KMS-11 (cell line): ENCODE measurements around the gene EPHA6.
"Not testable (repeated sequence)": the region's sequence is repeated elsewhere in the genome, so short reads cannot be mapped to it uniquely, and the experiment has no call there.

Source experiments
- H2AFZ ChIP-seq: fragments of 200-600 bp; sonication (generic); 2 replicates; pipeline ENCODE4 v1.6.1; 2016; ENCODE audit warnings: antibody characterized with exemption, mixed run types, low read depth
- H3K27ac ChIP-seq: fragments of 200-600 bp; sonication (generic); 2 replicates; pipeline ENCODE4 v1.6.1; 2016; ENCODE audit warnings: mild to moderate bottlenecking, mixed run types
- H3K27me3 ChIP-seq: fragments of 200-600 bp; sonication (generic); 2 replicates; pipeline ENCODE4 v1.6.1; 2017; ENCODE audit warnings: mild to moderate bottlenecking, low read depth, mixed run types, moderate library complexity; ENCODE audit not compliant: insufficient read depth
- H3K36me3 ChIP-seq: fragments of 200-600 bp; sonication (generic); 2 replicates; pipeline ENCODE4 v1.6.1; 2017; ENCODE audit warnings: mild to moderate bottlenecking, mixed run types; ENCODE audit not compliant: insufficient read depth
- H3K4me1 ChIP-seq: fragments of 200-600 bp; sonication (generic); 2 replicates; pipeline ENCODE4 v1.6.1; 2016; ENCODE audit warnings: mild to moderate bottlenecking, low read depth, mixed run types; ENCODE audit not compliant: poor library complexity, severe bottlenecking
- H3K4me2 ChIP-seq: fragments of 200-600 bp; sonication (generic); 2 replicates; pipeline ENCODE4 v1.7.0; 2016; ENCODE audit warnings: mild to moderate bottlenecking, mixed run types
- H3K4me3 ChIP-seq: fragments of 200-600 bp; sonication (generic); IDR thresholded peaks from 2 replicates; pipeline ENCODE4 v1.6.1; 2017; ENCODE audit warnings: low read depth, low read length, mixed read lengths; ENCODE audit not compliant: insufficient read depth
- H3K79me2 ChIP-seq: fragments of 200-600 bp; sonication (generic); 2 replicates; pipeline ENCODE4 v1.6.1; 2016; ENCODE audit warnings: low read depth, mixed run types; ENCODE audit not compliant: insufficient read depth
- H3K9ac ChIP-seq: fragments of 200-600 bp; sonication (generic); 2 replicates; pipeline ENCODE4 v1.6.1; 2016; ENCODE audit warnings: mild to moderate bottlenecking, mixed run types
- H4K20me1 ChIP-seq: fragments of 200-600 bp; sonication (generic); 2 replicates; pipeline ENCODE4 v1.6.1; 2016; ENCODE audit warnings: mild to moderate bottlenecking, mixed run types; ENCODE audit not compliant: insufficient read depth
- CTCF ChIP-seq: fragments of 200-600 bp; sonication (generic); conservative IDR thresholded peaks from 2 replicates; pipeline ENCODE4 v1.6.1; 2017; ENCODE audit warnings: low read depth, mild to moderate bottlenecking, antibody characterized with exemption, low read length, moderate library complexity, mixed read lengths

EPHA6 gene

GRCh38 chr3:97576221-97576620 lies 761.8 kb downstream of the EPHA6 start:
- Histone ChIP-seq H4K20me1 (no peaks in the 10 kb centered on the region), H3K27me3 (no peaks in the 10 kb centered on the region), H3K36me3 (no peaks in the 10 kb centered on the region), H3K4me1 (no peaks in the 10 kb centered on the region), H3K79me2 (no peaks in the 10 kb centered on the region), H3K4me2 (no peak overlapping the region), H3K4me3 (no peak overlapping the region), H3K9ac (no peak overlapping the region), H2AFZ (no peak overlapping the region), H3K27ac (no peak overlapping the region)
- no peak for TF ChIP-seq CTCF

DNA sequence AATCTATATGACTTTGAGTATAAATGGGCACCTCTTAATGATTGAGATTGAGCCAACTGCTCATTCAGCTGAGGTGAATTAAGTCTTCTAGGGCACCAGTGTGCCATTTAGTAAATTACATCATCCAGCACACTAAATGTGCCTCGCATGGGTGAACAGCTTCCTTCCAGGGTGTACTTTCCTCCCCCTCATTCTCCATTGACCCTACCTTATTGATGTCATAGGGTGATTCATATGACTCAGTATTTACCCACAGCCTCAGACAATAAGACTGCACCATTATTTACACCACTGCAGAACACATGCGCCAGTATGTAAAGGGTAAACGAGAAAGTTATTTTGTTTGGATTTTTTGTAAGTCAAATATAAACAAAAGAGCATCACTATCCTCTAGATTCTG lies 765.0 kb downstream of the EPHA6 start:
- TF ChIP-seq CTCF = no peak
- Histone ChIP-seq H3K27me3 (no peaks in the 10 kb centered on the region), H3K36me3 (no peaks in the 10 kb centered on the region), H4K20me1 (no peaks in the 10 kb centered on the region), H2AFZ (no peak overlapping the region), H3K9ac (no peak overlapping the region), H3K27ac (no peak overlapping the region), H3K4me3 (no peak overlapping the region), H3K79me2 (no peaks in the 10 kb centered on the region), H3K4me1 (no peaks in the 10 kb centered on the region), H3K4me2 (no peak overlapping the region)

- H2AFZ ChIP-seq = no peak overlapping the region
- H4K20me1 ChIP-seq = no peaks in the 10 kb centered on the region
- H3K9ac ChIP-seq = no peak overlapping the region
- H3K4me2 ChIP-seq = no peak overlapping the region
- TF ChIP-seq CTCF = no peak
- H3K4me3 ChIP-seq = no peak overlapping the region
- H3K36me3 ChIP-seq = no peaks in the 10 kb centered on the region
- H3K27me3 ChIP-seq = no peaks in the 10 kb centered on the region
- no peaks in the 10 kb centered on the region for H3K4me1 ChIP-seq
- no peaks in the 10 kb centered on the region for H3K79me2 ChIP-seq
- no peak overlapping the region for H3K27ac ChIP-seq
Observed at GRCh38 chr3:97610626-97611025, 796.2 kb downstream of the EPHA6 start.

DNA sequence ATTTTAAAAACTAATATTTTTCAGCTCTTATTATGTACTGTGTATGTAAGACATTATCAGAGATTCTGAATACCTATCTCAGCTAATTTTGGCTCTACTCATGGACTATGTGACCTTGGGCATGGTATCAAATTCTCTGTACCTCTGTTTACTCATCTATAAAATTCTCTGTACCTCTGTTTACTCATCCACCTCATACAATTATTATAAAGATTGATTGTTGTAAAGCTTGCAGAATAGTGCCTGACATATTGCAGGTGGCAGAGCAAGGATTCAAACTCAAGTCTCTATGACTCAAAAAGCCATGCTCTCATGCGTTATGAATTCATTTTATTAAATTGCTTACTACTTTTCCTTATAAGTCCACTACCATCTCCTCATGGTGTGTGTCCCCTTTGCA lies 798.2 kb downstream of the EPHA6 start:
- no peak overlapping the region for H2AFZ ChIP-seq
- no peak for TF ChIP-seq CTCF

GRCh38 chr3:97613139-97613538 lies 798.7 kb downstream of the EPHA6 start:
- H3K4me1 ChIP-seq = no peaks in the 10 kb centered on the region
- no peak overlapping the region for H2AFZ ChIP-seq
- H3K27ac ChIP-seq = no peak overlapping the region
- no peaks in the 10 kb centered on the region for H4K20me1 ChIP-seq
- H3K27me3 ChIP-seq = no peaks in the 10 kb centered on the region
- no peak for TF ChIP-seq CTCF
- no peak overlapping the region for H3K4me2 ChIP-seq
- no peak overlapping the region for H3K4me3 ChIP-seq
- no peaks in the 10 kb centered on the region for H3K36me3 ChIP-seq
- H3K9ac ChIP-seq = no peak overlapping the region
- no peaks in the 10 kb centered on the region for H3K79me2 ChIP-seq

More for the DNA sequence above, 798.2 kb downstream of the EPHA6 start:
- Histone ChIP-seq H3K4me1 (no peaks in the 10 kb centered on the region), H3K27ac (no peak overlapping the region), H3K27me3 (no peaks in the 10 kb centered on the region), H3K9ac (no peak overlapping the region), H3K4me3 (no peak overlapping the region), H3K36me3 (no peaks in the 10 kb centered on the region), H4K20me1 (no peaks in the 10 kb centered on the region), H3K4me2 (no peak overlapping the region), H3K79me2 (no peaks in the 10 kb centered on the region)

DNA sequence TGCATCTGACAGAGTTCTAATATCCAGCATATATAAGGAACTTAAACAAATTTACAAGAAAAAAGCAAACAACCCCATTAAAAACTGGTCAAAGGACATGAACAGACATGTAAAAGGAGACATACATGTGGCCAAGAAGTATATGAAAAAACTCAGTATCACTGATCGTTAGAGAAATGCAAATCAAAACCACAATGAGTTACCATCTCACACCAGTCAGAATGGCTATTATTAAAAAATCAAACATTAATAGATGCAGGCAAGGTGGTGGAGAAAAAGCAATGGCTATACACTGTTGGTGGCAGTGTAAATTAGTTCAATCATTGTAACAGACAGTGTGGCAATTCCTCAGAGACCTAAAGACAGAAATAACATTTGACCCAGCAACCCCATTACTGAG lies 806.1 kb downstream of the EPHA6 start:
- not testable (repeated sequence) for H3K27ac ChIP-seq, H3K4me1 ChIP-seq, H3K9ac ChIP-seq

More for the DNA sequence above, 806.1 kb downstream of the EPHA6 start:
- H3K4me3 ChIP-seq, H4K20me1 ChIP-seq, H3K27me3 ChIP-seq, H3K36me3 ChIP-seq, H2AFZ ChIP-seq, H3K79me2 ChIP-seq, H3K4me2 ChIP-seq: not testable (repeated sequence)
